UCSD-AML1 (cell line): ENCODE data around the gene DBN1.

Source experiments
- DNase-seq: peaks from one replicate; lab custom pipeline; 2025; ENCODE audit not compliant: unreplicated experiment; lab: John Stamatoyannopoulos, UW

Gene DBN1

GRCh38 chr5:177457852-177458681 lies 15.4 kb downstream of the DBN1 start:
- DNase-seq, result no peak

GRCh38 chr5:177456976-177457851 lies 16.2 kb downstream of the DBN1 start:
- DNase-seq, result peak; percentile 87

GRCh38 chr5:177456591-177456964 lies 16.9 kb downstream of the DBN1 start:
- no peak for DNase-seq

GRCh38 chr5:177455661-177456590 lies 17.5 kb downstream of the DBN1 start:
- peak; percentile 91 for DNase-seq

- peak; percentile 82 for DNase-seq
These were observed 18.3 kb downstream of the DBN1 start for GRCh38 chr5:177455036-177455660.

- DNase-seq, result peak; percentile 93
These were observed 18.9 kb downstream of the DBN1 start for GRCh38 chr5:177454397-177455035.

GRCh38 chr5:177453852-177454396 lies 19.5 kb downstream of the DBN1 start:
- no peak for DNase-seq

GRCh38 chr5:177452688-177453638 lies 20.5 kb downstream of the DBN1 start:
- DNase-seq, result no peak

- no peak for DNase-seq
These were observed 22.6 kb downstream of the DBN1 start for GRCh38 chr5:177450667-177451424.

- no peak for DNase-seq
These were observed 24.0 kb downstream of the DBN1 start for GRCh38 chr5:177449140-177450061.

- no peak for DNase-seq
These were observed 25.0 kb downstream of the DBN1 start for GRCh38 chr5:177448244-177448950.

- peak; percentile 75 for DNase-seq
These were observed 25.7 kb downstream of the DBN1 start for GRCh38 chr5:177447611-177448243.

GRCh38 chr5:177447066-177447610 lies 26.3 kb downstream of the DBN1 start:
- peak; percentile 65 for DNase-seq

GRCh38 chr5:177446200-177447065 lies 27.0 kb downstream of the DBN1 start, which contains the start of gene PRR7:
Gene PRR7 (plus strand): TSS chr5:177446814. CDS start chr5:177455068, 8,254 bp downstream.
- peak; percentile 78 for DNase-seq

- DNase-seq, result no peak
These were observed 27.6 kb downstream of the DBN1 start for GRCh38 chr5:177445917-177446199.
